Measurements from ENCODE around the gene FHIP1B.

DNA sequence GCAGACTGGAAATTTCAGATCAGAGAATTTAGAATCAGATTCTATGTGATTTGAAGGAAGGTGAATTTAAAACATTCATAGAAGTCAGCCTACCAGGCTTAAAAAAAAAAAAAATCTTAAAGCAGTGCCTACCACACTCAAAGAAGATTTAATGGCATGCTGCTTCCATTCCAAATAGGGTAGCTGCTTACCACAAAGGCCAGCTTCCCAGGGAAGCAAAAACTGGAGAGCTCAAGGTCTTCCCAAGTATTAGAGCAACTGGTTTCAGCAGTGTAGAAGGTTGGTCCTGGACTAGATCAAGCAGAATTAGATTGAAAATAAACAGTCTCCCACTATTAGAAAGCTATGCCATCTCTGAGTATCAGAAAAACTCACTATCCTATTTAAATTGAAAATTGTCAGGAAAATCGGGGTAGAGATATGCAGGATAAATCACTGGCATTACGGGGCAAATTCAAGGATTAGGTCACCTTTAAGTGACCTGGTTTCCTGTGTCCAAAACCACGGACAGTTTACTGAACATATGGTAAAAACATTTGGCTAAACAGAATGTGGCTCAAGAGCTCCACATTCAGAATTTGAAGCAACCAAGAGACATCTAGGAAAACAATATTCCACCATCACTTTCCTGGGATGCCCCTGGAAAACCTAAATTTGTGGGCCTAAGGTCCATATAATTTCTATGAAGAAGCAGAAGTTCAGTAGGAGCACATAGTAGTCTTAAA, 27.8 kb downstream of the FHIP1B start:
- no peak for TF ChIP-seq POLR2A (IDR thresholded peaks at IDR 0.05)
- TF ChIP-seq, protein P1, sequence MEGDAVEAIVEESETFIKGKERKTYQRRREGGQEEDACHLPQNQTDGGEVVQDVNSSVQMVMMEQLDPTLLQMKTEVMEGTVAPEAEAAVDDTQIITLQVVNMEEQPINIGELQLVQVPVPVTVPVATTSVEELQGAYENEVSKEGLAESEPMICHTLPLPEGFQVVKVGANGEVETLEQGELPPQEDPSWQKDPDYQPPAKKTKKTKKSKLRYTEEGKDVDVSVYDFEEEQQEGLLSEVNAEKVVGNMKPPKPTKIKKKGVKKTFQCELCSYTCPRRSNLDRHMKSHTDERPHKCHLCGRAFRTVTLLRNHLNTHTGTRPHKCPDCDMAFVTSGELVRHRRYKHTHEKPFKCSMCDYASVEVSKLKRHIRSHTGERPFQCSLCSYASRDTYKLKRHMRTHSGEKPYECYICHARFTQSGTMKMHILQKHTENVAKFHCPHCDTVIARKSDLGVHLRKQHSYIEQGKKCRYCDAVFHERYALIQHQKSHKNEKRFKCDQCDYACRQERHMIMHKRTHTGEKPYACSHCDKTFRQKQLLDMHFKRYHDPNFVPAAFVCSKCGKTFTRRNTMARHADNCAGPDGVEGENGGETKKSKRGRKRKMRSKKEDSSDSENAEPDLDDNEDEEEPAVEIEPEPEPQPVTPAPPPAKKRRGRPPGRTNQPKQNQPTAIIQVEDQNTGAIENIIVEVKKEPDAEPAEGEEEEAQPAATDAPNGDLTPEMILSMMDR (IDR thresholded peaks at IDR 0.05), result no peak

Data from thyroid gland (tissue), 4 donors.